ENCODE data around the gene WDR17.

The WDR17 gene

GRCh38 chr4:176102414-176103063 is 36.9 kb downstream of the WDR17 start:
- no peak for DNase-seq

- no peak for DNase-seq
Measured at GRCh38 chr4:176107695-176108094, 42.1 kb downstream of the WDR17 start.

GRCh38 chr4:176123710-176124407 is 58.2 kb downstream of the WDR17 start:
- no peak for DNase-seq

GRCh38 chr4:176125063-176125462 is 59.4 kb downstream of the WDR17 start:
- no peak for DNase-seq

GRCh38 chr4:176134670-176135069 is 69.0 kb downstream of the WDR17 start:
- DNase-seq, result no peak

GRCh38 chr4:176137631-176138030 is 72.0 kb downstream of the WDR17 start:
- DNase-seq, result no peak

- no peak for DNase-seq
Measured at GRCh38 chr4:176139518-176139917, 73.9 kb downstream of the WDR17 start.

- DNase-seq, result no peak
Measured at GRCh38 chr4:176142253-176142652, 76.6 kb downstream of the WDR17 start.

- DNase-seq, result no peak
Measured at GRCh38 chr4:176149680-176150355, 84.2 kb downstream of the WDR17 start.

GRCh38 chr4:176150356-176150682 is 84.7 kb downstream of the WDR17 start:
- no peak for DNase-seq

- no peak for DNase-seq
Measured at GRCh38 chr4:176150704-176151103, 85.1 kb downstream of the WDR17 start.

GRCh38 chr4:176153124-176153523 is 87.5 kb downstream of the WDR17 start:
- DNase-seq, result no peak

- DNase-seq, result no peak
Measured at GRCh38 chr4:176156656-176157055, 91.0 kb downstream of the WDR17 start.

GRCh38 chr4:176163041-176163440 is 97.4 kb downstream of the WDR17 start:
- no peak for DNase-seq

GRCh38 chr4:176185051-176185450 is 119.4 kb downstream of the WDR17 start:
- DNase-seq, result no peak

- no peak for DNase-seq
Measured at GRCh38 chr4:176186067-176186466, 120.4 kb downstream of the WDR17 start.

- no peak for DNase-seq
Measured at GRCh38 chr4:176186671-176187395, 121.2 kb downstream of the WDR17 start.

- DNase-seq, result no peak
Measured at GRCh38 chr4:176187624-176188023, 122.0 kb downstream of the WDR17 start.

- no peak for DNase-seq
Measured at GRCh38 chr4:176188654-176189053, 123.0 kb downstream of the WDR17 start.

GRCh38 chr4:176189891-176190795 is 124.5 kb downstream of the WDR17 start:
- no peak for DNase-seq

- no peak for DNase-seq
Measured at GRCh38 chr4:176191974-176192373, 126.3 kb downstream of the WDR17 start.

GRCh38 chr4:176193126-176193525 is 127.5 kb downstream of the WDR17 start:
- DNase-seq, result no peak

- DNase-seq, result no peak
Measured at GRCh38 chr4:176193938-176194337, 128.3 kb downstream of the WDR17 start.

All from CD4-positive, alpha-beta T cell treated with Interleukin-17A for 4 hours (primary cell).